ENCODE data around the gene CBX5. TPM values are rescaled to one million over a fixed set of nuclear protein-coding genes. Genes with fewer than 3 reads are reported as not detected.

CBX5 gene
- polyA plus RNA-seq, 1 of the 3 experiments (the other 2 are of a cell fraction) = 11.6 TPM

DNA sequence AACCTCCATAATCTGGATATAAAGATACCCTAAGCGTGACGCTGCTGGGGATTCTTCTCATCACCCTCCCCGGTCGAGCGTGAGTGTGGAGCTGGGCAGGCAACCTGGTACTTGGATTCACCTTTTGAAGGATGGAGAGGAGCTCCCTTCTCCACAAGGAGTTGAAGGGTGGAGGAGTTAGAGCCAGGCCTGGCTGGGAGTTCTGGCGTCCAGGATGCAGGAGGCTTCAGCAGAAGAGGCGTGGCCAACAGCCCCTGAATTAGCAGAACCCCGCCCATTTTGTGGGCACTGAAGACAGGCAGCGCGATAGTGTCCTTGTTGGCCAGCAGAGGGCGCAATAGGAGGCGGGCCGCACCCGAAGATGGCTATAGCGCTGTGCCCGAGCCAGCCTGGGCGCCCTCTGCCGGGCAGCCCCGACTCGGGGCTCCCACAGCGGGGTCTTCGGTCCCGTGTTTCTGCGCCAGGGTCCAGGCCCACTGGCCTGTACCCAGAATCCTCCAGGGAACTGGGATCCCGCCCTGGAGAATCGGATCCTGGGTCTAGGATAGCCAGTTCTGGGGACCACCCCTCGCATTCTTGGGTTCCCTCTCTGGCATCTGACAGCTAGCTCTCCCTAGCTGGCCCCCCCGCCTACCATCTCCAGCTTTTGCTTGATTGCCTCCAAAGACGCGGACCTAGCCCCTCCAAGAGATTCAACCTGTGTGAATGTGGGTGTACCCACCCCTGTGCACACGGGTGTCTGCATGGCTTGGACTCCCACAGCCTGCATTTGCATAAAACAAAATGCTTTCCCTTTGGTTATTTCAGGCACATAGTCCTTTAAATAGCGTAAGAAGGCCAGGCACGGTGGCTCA, 65.1 kb downstream of the CBX5 start (continued):
- TF ChIP-seq REST (IDR thresholded peaks at IDR 0.05; ENCODE audit: low read depth, low read length) (no peak), CHD2 (IDR thresholded peaks at IDR 0.05; ENCODE audit: low read length, partially characterized antibody) (no peak)

DNA sequence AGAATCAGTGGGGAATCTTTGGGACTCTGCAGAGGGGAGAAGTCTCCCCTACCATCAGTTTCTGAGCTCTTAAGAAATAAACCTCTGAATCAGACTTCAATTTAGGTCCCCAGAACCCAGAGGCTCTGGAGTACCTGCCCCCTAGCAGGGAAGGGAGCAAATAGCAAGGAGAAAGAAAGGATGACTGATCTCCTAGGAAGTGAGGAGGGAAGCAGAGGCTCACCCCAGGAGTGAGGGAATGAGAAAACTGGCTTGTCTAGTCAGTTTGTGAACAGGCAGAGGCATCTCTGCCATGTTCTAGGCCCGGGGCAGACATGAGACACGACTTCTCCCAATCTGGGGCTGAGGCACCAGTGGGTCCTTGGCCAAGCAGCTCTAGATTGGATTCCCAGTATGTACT, 66.8 kb downstream of the CBX5 start:
- Histone ChIP-seq H3K9me3 (no peaks in the 10 kb centered on the region), H3K27ac (ENCODE audit: low read depth in 2 of 2, low read length in 1 of 2) (no peak overlapping the region), H3K36me3 (replicated peaks in 1 of 2; ENCODE audit: control insufficient read depth in 1 of 2, insufficient read depth in 2 of 2, low read length in 1 of 2) (no peaks in the 10 kb centered on the region), H3K27me3 (ENCODE audit: insufficient read depth) (no peaks in the 10 kb centered on the region), H3K4me2 (no peak overlapping the region), H3K9ac (no peak overlapping the region), H3K9me2 (no peaks in the 10 kb centered on the region), H4K20me1 (ENCODE audit: insufficient read depth) (no peaks in the 10 kb centered on the region), H3K79me2 (ENCODE audit: insufficient read depth) (no peaks in the 10 kb centered on the region), H3K4me1 (ENCODE audit: control insufficient read depth in 1 of 2, insufficient read depth in 2 of 2, low read depth in 1 of 2, low read length in 1 of 2) (peaks cover 0 to 21% of the 10 kb centered on the region in 2 experiments; a peak in 1 of 4 replicates), H2AFZ (ENCODE audit: low read depth) (no peak overlapping the region), H3F3A (replicated peaks; ENCODE audit: insufficient read depth) (peaks cover 9% of the 10 kb centered on the region), H3K4me3 (ENCODE audit: low read depth in 2 of 2, low read length in 1 of 2) (no peak overlapping the region)
- no peak for DNase-seq
- CTCF ChIA-PET = interaction anchor here (1.2 to 7.3 kb wide), 9 partner anchors 12 to 237 kb away, joined by 3 to 212 read pairs (median 23); partner anchors contain the start of genes HOXC10, HOXC5, HOXC6 and HOXC8
- POLR2A ChIA-PET = interaction anchor here (0.8 kb wide), 1 partner anchor 196 kb away, joined by 3 read pairs; no protein-coding TSS in a partner anchor
- 57% methylated on average over 2 of the region's 2 CpGs for WGBS (ENCODE audit: low lambda C conversion rate)
- TF ChIP-seq EP300 (IDR thresholded peaks at IDR 0.05; ENCODE audit: borderline replicate concordance in 1 of 2, low read depth in 1 of 2, low read length in 1 of 2) (no peak), NFIC (IDR thresholded peaks at IDR 0.05; ENCODE audit: borderline replicate concordance) (no peak), FOSL2 (IDR thresholded peaks at IDR 0.05; ENCODE audit: borderline replicate concordance, low read depth) (no peak), GABPA (IDR thresholded peaks at IDR 0.05; ENCODE audit: low read depth) (no peak), ELF1 (IDR thresholded peaks at IDR 0.05) (no peak), IRF3 (IDR thresholded peaks at IDR 0.05; ENCODE audit: low read depth, low read length) (no peak), GATA2 (CRISPR knock-in tag; IDR thresholded peaks at IDR 0.05) (no peak), PBX3 (IDR thresholded peaks at IDR 0.05) (no peak)
- TF ChIP-seq, protein P1, sequence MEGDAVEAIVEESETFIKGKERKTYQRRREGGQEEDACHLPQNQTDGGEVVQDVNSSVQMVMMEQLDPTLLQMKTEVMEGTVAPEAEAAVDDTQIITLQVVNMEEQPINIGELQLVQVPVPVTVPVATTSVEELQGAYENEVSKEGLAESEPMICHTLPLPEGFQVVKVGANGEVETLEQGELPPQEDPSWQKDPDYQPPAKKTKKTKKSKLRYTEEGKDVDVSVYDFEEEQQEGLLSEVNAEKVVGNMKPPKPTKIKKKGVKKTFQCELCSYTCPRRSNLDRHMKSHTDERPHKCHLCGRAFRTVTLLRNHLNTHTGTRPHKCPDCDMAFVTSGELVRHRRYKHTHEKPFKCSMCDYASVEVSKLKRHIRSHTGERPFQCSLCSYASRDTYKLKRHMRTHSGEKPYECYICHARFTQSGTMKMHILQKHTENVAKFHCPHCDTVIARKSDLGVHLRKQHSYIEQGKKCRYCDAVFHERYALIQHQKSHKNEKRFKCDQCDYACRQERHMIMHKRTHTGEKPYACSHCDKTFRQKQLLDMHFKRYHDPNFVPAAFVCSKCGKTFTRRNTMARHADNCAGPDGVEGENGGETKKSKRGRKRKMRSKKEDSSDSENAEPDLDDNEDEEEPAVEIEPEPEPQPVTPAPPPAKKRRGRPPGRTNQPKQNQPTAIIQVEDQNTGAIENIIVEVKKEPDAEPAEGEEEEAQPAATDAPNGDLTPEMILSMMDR (IDR thresholded peaks at IDR 0.05) = no peak; the same call in 1 of the 2 replicates

All from SK-N-SH (cell line).